Renal cortical epithelial cell (primary cell): ENCODE measurements around the gene ELMO1. TPM values are rescaled to one million over a fixed set of nuclear protein-coding genes. Genes with fewer than 3 reads are reported as not detected.

ENCODE experiments used
- DNase-seq: peaks from one replicate; pipeline ENCODE4 v3.0.0-alpha.2; 2011; ENCODE audit warnings: low read depth
- total RNA-seq: library from RNA; depleted of rRNA; stranded (reverse); fragments of >200 nt; gene quantifications from 2 replicates; pipeline ENCODE4 v1.2.3, GENCODE V29; 2014

Gene ELMO1
- total RNA-seq, 1 donor from 2014 or later = 1.7 TPM

GRCh38 chr7:37467002-37467401, 18.3 kb upstream of the ELMO1 start:
- DNase-seq = no peak

- DNase-seq = no peak
Measured at GRCh38 chr7:37462138-37462537, 13.5 kb upstream of the ELMO1 start.

DNA sequence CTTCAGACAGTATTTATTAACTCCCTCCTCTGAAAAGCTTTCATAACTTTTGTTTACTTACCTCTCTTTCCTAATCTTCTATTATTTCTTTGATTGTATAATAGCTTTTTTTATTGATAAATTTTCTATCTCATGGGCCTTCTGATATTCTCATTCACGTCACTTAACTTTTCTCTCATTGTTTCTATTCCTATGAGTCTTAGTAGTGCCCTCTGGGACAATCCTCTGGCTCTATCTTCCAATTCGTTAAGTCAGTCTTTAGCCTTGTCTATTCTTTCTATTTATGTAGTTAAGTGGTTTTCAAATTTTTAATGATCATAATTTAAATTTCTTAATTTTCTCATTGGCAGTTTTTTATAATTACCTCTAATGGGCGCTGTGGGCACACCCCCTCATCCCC, 6.4 kb upstream of the ELMO1 start:
- no peak for DNase-seq

- no peak for DNase-seq
Measured at GRCh38 chr7:37452346-37452745, 3.7 kb upstream of the ELMO1 start.

- DNase-seq = no peak
Measured at GRCh38 chr7:37450035-37450434, 1.4 kb upstream of the ELMO1 start.

DNA sequence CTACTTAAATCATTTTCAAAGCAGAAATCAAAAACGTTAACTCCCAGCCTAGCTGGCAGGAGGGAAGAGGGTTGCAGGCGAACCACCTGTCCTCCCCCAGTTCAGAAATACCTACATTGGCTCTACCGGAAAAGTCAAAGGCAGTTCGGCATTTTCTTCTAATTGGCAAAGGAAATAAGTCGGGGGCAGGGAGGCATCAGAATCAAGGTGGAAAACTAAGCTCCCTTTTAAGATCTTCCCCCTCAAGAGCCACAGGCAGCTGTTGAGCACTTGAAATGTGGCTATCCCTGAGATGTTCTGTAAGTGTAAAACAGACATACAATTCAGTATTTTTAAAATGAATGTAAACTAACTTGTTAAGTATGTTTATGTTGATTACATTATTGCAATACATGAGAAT, 957 bp upstream of the ELMO1 start:
- no peak for DNase-seq

- DNase-seq = no peak
Measured at GRCh38 chr7:37448011-37448635, 541 bp downstream of the ELMO1 start.

- no peak for DNase-seq
Measured at GRCh38 chr7:37446371-37446770, 2.3 kb downstream of the ELMO1 start.

- DNase-seq = no peak
Measured at GRCh38 chr7:37445790-37446189, 2.9 kb downstream of the ELMO1 start.

DNA sequence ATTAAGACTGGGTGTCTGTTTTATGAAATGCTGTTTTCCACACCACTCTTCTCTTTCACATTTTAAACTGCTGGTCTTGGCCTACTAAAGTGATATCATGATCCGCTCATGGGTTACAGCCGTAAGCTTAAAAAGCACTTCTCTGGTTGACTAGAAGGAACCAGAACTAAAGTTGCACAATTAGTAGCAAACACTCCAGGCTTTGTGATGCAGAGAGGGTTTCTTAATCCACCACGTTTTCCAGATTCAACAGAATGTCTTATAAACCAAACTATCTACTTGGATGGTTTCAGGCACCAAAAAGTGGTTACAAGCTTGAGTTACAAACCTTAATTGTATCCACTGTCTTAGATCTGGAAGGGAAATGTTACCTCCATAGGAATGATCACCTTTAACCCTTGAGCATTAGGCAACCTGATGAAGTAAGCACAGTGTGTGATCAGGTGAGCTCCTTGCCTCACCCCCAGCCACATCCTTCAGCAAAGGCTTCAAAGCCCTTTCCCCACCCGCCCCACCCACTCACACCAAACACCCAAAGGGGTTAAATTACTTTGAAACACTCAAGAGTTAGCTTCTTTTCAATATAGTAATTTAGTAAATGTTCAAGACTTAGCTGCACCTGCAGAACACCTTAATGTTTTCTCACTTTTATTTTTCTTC, 3.5 kb downstream of the ELMO1 start:
- no peak for DNase-seq

DNA sequence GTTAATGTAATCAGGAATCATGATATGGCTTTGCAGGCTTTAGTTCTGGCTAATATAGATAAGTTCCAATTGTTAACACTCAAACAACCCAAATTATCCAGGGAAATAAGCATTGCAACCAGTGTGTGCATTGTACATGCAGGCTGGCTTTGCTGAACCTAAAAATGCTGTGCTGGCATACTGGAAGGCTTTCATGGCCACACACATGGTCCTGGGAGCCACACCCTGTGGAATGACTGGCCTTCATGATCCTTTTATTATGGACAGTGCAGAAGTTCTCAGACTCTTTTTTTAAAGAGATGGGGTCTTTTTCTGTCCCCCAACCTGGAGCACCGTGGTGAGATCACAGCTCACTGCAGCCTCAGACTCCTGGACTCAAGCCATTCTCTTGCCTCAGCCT, 5.0 kb downstream of the ELMO1 start:
- DNase-seq = no peak

DNA sequence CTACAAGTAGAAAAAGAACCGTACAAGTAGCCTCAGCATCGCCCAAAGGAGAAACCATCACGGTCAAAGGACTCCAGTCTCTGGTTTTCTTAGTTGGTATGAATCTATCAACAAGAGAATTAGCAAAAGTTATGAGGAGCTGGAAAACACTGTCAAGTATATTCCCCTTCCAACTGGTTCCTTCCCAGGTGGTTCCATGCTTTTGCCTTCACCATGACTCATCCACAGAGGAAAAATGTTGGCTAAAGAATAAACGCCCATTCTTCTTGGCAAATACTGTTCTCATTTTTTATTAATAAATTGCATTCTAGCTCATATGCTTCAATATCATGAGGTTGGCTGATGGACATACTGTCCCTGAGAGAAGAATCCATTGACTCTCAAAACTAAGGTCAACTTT, 6.4 kb downstream of the ELMO1 start:
- no peak for DNase-seq

DNA sequence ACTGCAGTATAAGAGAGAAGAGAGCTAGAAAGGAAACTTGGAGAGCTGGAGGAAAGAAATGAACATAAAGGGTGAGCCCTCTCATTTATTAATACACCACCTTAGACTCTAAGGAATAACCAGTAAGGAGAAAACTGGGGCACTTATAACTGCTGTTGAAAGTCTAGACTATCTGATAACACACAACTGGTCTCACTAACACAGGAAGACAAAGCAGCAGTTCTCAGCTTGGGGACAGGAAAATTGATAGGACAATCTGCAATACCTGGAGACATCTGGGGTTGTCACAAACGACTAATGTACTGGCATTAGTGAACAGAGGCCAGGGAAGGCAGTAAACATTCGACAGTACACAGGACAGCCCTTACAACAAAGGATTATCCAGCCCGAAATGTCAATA, 6.8 kb downstream of the ELMO1 start:
- no peak for DNase-seq

GRCh38 chr7:37441386-37441760, 7.3 kb downstream of the ELMO1 start:
- no peak for DNase-seq

GRCh38 chr7:37440738-37441385, 7.8 kb downstream of the ELMO1 start:
- no peak for DNase-seq

DNA sequence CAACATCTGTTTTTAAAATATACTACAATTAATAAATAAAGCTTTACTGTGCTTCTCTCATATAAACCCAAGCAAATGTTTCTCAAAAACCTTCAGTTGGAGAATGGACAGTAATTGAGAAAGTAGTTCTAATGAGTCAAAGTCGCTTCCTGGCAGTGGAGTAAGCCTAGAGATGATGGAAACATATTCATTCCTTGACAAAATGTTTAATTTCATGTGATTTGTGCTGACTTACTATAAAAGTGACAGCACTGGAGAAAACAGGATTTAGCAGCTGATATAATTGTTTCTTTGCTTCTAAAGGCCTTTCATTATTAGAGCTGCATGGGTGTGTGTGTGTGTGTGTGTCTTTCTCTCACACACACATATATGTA, 9.0 kb downstream of the ELMO1 start:
- DNase-seq = no peak

- no peak for DNase-seq
Measured at GRCh38 chr7:37438906-37439652, 9.6 kb downstream of the ELMO1 start.

GRCh38 chr7:37435156-37435855, 13.4 kb downstream of the ELMO1 start:
- no peak for DNase-seq

DNA sequence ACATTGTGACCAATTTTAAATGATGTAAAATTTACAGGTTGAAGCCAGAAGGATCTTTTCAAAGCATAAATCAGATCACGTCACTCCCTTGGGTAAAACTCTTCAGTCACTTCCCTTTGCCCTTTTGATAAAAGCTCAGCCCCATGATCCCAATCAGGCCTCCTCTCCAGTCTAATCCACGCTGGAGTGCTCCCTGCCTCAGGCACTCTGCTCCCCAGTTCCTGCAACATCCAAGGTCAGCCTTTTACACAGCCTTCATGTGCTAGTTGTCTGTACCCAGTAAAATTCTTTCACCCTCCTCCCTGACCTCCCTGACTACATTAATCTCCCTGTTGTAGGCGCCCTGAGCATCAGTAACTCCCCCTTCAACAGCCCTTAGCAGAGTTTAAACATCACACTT, 14.1 kb downstream of the ELMO1 start:
- DNase-seq = no peak

DNA sequence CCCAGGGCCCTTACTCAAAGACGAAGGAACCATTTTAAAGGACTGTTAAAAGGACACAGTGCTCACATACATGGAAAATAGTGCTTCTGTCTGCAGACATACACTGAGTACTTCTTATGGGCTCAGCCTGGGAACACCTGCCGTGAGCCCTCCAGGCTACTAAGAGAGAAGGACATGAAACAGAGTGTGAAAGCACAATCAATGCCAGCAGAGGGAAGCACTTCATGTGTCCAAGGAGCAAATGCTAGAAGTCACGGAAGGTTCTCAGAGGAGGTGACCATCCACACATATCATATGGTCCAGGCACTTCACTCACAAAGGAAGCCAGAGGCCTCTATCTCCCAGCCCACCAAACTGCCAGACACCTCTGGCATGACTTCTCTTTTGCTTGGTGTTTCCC, 15.5 kb downstream of the ELMO1 start:
- DNase-seq = no peak

DNA sequence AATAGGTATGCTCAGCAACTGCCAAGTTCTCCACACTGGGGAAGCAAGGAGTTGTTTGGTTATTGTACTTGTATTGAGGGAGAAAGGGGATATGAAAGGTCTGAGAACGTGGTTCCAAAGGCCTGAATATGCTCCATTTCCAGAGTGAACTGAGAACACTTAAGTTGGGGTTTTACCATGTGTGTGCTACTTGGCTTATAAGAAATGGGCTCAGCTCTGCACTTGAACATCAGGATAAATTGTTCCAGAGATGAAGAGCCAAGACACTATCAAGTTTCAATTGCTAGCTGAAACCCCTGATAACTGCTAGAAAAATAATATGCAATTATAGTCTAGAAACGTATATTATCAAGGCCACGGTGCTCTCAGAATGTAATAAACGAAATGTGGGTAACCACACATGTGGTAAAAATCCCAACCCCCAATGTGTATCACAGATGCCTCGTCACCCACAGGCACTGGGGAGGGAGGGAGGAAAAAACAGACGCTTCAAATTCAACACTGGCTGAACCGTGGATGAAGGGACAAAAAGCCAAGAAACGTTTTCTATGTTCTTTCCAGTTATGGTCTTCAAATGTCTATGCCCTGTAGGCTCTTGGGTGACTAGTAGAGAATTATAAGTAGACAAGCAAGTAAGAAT, 16.3 kb downstream of the ELMO1 start:
- no peak for DNase-seq

DNA sequence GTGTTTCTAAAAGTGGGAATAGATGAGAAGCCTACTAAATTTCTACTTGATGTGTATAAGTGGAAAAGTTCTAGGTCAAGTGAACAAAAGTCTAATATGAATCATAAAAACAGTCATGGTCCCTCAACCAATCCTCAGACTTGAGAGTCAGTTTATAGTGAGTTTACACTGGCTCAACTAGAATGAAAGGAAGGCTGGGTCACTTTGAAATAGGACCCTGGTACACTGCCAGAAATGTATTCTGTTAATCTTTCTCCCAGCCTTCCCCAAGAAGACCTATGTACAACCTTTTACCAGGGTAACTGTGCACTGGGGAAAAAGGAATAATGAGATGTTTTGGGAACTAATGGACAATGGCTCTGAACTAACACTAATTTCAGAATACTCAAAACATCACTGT, 17.3 kb downstream of the ELMO1 start:
- DNase-seq = no peak
